Adipose tissue (tissue), 3 donors: ENCODE data around the gene FAM111B. TPM values are rescaled to one million over a fixed set of nuclear protein-coding genes. Genes with fewer than 3 reads are reported as not detected.

Source experiments
- H3K27ac ChIP-seq: one replicate; pipeline ENCODE4 v1.5.1; 2013; ENCODE audit warnings: low read depth, low read length
- WGBS, 3 donors: extraction: QIAGEN DNeasy Blood & Tissue Kit; methylation state at CpG; one replicate each; pipeline ENCODE4 v1.1.7; 2013; 5-methylcytosine and 5-hydroxymethylcytosine counted together
- polyA plus RNA-seq, 3 donors: library from polyadenylated mRNA; stranded (reverse); fragments of 200-250 nt; gene quantifications; one replicate each; pipeline ENCODE4 v1.2.3, GENCODE V29; 2013
- donor health status: healthy with polysubstance abuse.
- donor health status: Bipolar disorder and iron deficiency.
- donor health status: healthy.

The FAM111B gene
- polyA plus RNA-seq, 3 donors = 0.05 to 0.15 TPM; not detected in 1

DNA sequence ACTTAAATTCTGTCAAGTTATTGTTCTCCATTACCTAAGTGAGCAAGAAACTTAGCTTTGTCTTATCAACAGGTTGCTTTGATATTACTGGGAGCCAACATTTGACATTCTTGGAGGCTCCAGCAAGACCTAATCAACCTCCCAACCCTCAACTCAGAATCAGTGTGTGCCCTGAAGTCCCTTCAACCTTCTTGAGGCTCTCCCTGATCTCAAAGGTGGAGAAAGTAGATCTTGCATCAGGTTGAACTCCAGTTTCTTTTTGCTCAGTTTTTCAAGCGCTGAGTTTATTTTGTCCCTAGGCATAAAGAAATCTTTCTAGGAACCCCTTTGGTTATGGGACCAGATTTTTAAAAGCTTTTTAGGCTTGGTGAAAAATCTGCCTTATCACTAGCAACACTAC, 37.1 kb downstream of the FAM111B start:
- 81 to 92% (median 84%) methylated on average over 1 of the region's 1 CpG for WGBS, 3 donors
- peak overlapping the region; percentile 6 for H3K27ac ChIP-seq

DNA sequence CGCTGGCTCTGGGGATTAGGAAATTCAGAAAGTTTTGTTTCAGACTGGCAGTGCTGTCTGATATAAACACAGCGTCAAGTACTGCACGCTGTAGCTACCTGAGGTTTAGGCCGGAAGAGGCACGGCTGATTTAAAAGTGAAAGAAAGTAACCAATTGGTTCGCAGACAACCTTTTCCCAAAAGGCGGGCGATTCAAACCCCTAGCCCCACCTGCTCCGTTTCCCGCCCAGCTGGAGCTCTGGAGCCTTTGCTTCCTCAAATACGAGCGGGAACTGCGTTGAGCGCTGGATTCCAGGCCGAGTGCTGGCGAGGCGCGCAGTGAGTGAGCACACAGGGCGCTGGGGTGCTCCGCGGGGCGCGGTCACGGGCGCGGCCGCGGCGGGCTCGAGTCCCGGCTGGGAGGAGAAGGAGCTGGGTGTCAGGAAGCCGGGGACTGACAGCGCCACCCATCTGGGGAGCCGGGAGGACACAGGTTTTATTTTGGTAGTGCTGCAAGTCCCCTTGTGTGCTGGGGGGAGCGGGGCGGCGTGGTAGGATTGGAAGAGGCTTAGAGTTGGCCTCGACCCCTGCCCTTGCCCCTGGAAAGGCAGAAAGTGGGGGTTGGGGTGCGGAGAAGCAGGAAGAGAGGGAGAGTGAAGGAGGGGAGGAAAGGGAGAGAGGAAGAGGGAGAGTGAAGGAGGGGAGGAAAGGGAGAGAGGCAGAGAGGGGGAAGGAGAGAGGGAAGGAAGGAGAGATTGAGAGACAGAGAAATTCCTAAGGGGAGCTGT, 37.7 kb downstream of the FAM111B start:
- WGBS, 3 donors = 1 to 3% (median 1%) methylated on average over 39 of the region's 39 CpGs
- H3K27ac ChIP-seq = no peak overlapping the region

DNA sequence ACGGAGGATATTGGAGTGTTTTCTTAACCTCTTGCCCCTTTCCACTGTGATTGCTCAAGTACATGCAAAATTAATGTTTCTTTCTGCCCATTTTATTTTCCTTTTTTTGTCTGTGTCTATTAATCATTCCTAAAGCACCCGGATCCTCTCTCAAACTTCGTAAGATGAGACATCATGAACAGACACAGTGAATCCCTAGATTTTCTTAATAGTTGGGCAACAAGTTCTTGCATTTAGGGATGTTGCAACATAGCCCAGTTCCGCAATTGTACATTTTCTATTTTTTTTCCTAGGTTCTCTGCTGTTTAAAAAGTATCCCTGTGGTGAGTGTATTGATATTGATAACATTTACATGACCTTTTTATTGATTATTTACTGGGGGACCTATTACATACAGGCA, 38.5 kb downstream of the FAM111B start:
- H3K27ac ChIP-seq = no peak overlapping the region
- WGBS, 3 donors = 30 to 77% (median 38%) methylated on average over 4 of the region's 4 CpGs

DNA sequence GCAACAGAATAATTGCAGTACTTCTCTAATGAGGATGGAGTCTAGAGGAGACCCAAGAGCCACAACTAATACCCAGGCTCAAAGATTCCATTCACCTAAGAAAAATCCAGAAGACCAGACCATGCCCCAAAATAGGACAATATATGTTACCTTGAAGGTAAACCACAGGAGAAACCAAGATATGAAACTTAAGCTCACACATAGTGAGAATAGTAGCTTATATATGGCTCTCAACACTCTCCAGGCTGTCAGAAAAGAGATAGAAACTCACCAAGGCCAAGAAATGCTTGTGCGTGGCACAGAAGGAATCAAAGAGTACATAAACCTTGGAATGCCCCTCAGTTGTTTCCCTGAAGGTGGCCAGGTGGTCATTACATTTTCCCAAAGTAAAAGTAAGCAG, 44.7 kb downstream of the FAM111B start:
- 77 to 99% (median 94%) methylated on average over 1 of the region's 1 CpG for WGBS, 3 donors
- no peak overlapping the region for H3K27ac ChIP-seq

DNA sequence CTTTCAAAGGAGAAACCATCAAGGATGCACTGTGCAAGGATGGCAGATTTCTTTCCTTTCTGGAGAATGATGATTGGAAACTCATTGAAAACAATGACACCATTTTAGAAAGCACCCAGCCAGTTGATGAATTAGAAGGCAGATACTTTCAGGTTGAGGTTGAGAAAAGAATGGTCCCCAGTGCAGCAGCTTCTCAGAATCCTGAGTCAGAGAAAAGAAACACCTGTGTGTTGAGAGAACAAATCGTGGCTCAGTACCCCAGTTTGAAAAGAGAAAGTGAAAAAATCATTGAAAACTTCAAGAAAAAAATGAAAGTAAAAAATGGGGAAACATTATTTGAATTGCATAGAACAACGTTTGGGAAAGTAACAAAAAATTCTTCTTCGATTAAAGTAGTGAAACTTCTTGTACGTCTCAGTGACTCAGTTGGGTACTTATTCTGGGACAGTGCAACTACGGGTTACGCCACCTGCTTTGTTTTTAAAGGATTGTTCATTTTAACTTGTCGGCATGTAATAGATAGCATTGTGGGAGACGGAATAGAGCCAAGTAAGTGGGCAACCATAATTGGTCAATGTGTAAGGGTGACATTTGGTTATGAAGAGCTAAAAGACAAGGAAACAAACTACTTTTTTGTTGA, 45.4 kb downstream of the FAM111B start:
- no peak overlapping the region for H3K27ac ChIP-seq
- WGBS, 3 donors = 88 to 89% (median 89%) methylated on average over 8 of the region's 8 CpGs

DNA sequence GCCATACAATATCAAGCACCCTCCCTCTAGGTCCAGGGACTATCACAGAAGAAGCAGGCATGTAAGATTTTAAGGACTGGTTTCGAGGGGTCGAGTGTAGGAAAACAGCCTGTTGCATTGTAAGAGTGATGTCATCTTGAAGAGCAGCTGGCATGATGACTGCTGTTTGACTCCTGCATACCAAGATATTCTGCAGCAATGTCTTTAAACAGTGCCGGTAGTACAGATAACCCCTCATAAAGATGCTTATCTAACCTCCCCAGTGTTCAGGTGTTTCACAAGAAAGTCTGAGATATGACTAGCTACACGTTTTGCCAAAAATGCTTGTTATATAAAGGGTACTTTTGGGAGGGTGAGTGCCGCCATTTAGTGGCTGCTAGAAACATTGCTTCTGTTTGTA, 47.6 kb downstream of the FAM111B start:
- H3K27ac ChIP-seq = no peak overlapping the region
- WGBS, 3 donors = 80 to 85% (median 84%) methylated on average over 5 of the region's 5 CpGs

DNA sequence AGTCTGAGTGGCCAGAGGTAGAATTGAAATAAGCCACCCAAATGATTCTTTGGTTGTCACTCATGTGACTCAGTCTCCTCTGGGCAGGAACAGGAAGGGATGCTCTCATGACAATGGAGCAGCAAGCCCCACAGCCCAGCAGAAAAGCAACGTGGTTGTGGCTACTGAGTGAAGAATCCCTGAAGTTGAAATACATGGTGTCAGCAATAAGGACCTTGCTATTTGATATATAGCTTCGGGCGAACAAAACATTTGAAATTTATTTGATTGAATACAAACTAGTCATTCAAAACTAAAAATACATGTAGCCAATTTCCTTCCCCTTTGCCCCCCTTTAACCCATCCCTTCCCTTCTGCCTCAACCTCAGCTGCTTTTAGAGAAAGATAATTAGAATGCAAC, 50.4 kb downstream of the FAM111B start:
- WGBS, 3 donors = 45 to 72% (median 48%) methylated on average over 3 of the region's 3 CpGs

DNA sequence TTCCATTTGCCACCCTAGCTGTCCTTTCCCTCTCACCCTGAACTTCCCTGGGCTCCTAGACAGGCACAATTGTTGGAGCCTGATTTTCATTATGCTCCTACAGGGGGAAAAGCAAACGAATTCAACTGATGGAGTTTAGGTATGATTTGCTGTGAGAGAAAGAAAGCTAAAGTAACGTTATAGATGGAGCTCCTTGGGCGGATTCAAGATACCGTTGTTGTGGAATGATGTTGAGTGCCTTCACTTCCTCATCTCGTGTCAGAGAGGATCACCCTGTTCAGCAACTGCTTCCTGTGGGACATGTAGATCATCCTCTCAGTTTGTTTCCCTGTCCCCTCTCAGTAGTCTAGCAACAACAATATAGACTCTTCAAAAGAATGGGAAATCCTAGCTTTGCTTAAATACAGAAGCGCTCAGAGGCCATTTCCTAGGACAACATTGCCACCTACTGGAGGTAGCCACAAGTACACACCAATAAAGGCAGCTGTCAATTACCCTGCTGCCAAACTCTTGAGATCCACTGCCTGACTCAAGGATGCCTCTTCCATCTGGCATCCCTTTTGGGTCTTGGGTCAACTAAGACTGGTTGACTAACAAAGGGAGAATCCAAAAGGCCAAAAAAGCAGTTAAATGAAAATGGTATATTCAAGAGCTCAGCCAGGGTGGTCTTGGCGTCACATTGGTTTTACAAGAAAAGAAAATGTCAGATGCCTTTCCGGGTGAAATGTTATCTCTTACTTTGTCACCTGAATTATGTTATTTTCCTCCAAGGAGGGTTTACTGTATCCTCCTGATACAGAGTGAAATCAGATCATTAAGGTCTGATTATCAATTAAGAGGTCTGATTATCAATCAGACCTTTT, 51.4 kb downstream of the FAM111B start:
- 31 to 37% (median 34%) methylated on average over 8 of the region's 8 CpGs for WGBS, 3 donors
- no peak overlapping the region for H3K27ac ChIP-seq

More for the DNA sequence above, 50.4 kb downstream of the FAM111B start:
- no peak overlapping the region for H3K27ac ChIP-seq

DNA sequence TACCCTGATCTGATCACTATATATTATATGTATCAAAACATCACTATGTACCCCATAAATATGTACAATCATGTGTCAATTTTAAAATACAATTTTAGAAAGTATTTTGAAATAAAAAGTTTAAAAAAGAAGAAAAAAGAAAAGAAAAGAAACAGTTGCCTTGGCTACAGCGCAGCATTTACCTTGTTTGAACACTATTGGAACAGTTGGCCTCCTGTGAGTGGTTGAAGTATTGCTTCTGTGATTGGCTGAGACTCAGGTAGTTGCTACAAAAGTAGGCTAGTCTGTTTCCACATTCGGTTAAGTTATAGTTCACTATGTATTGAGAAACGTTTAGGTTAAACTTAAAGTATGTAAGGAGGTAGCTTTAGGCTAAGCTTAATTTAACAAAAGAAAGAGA, 57.0 kb downstream of the FAM111B start:
- 62 to 76% (median 63%) methylated on average over 3 of the region's 3 CpGs for WGBS, 3 donors

DNA sequence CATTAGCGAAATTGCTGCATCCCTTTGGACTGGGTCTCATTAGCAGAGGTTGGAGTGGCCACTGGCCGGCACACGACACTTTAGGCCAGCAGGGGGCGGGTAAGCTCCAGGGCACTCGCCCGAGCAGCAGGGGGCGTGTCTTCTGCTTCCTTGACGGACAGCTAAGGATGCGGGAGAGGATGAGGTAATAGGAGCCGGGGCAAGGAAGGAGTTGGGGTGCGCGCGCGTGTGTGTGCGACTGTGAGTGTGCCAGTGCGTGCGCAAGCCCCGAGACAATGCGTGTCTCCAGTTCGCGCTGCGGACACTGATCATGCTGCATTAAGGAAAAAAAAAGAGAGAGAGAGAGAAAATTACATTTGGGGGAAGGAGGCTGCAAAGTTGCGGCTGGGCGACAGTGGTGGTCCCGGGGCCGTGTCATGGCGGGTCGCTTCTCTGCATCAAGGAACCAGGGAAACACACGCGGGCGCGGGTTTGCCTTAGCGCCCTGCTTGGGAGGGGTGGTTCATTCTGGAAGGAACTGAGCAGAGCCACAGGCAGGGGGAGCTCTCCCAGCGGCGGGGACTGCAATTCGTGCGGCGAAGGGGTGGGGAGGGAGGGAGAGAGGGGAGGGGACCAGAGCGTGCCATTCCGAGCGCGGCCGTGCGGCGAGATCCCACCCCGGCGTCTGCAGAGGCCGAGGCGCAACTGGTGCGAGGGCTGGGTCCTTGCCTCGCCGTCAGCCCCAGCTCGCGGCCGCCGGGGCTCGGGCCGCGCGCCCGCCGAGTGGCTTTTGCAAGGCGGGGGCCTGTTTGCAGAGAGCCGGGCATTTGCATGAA, 64.7 kb downstream of the FAM111B start, which contains the start of gene DTX4:
Gene DTX4, plus strand, starts transcription at position 625 of the 815 bp plus-strand sequence. CDS start 464 bp downstream, outside the sequence.
- WGBS, 3 donors = 0 to 1% (median 0%) methylated on average over 63 to 64 of the region's 64 CpGs
- H3K27ac ChIP-seq = no peak within 1 kb of the TSS

More for the DNA sequence above, 57.0 kb downstream of the FAM111B start:
- no peak overlapping the region for H3K27ac ChIP-seq

DNA sequence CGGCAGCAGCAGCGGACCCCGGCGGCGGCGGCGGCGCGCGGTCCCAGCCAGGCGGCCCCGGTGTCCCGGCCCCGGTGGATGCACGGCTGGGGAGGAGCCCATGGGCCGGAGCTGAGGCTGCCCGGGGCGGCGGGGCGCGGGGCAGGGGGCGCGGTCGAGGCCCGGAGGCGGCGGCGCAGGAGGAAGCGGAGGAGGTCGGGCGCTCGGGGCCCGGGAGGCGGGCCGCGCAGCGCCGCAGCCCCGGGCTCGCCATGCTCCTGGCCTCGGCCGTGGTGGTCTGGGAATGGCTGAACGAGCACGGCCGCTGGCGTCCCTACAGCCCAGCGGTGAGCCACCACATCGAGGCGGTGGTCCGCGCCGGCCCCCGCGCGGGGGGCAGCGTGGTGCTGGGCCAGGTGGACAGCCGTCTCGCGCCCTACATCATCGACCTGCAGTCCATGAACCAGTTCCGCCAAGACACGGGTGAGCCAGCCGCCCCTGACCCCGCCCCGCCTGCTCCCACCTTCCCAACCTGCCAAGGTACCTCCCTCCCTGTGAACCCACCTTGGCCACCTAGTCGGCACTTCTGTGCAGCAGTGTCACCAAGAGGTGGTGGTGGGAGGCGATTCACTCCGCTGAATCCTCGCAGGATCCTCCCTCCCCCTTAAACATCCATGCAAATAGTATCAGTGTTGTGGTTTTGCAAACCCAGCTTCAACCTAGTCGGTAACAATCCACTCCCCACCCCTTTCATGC, 65.5 kb downstream of the FAM111B start:
- WGBS, 3 donors = 0 to 1% (median 1%) methylated on average over 43 to 70 of the region's 70 CpGs
- no peak overlapping the region for H3K27ac ChIP-seq

DNA sequence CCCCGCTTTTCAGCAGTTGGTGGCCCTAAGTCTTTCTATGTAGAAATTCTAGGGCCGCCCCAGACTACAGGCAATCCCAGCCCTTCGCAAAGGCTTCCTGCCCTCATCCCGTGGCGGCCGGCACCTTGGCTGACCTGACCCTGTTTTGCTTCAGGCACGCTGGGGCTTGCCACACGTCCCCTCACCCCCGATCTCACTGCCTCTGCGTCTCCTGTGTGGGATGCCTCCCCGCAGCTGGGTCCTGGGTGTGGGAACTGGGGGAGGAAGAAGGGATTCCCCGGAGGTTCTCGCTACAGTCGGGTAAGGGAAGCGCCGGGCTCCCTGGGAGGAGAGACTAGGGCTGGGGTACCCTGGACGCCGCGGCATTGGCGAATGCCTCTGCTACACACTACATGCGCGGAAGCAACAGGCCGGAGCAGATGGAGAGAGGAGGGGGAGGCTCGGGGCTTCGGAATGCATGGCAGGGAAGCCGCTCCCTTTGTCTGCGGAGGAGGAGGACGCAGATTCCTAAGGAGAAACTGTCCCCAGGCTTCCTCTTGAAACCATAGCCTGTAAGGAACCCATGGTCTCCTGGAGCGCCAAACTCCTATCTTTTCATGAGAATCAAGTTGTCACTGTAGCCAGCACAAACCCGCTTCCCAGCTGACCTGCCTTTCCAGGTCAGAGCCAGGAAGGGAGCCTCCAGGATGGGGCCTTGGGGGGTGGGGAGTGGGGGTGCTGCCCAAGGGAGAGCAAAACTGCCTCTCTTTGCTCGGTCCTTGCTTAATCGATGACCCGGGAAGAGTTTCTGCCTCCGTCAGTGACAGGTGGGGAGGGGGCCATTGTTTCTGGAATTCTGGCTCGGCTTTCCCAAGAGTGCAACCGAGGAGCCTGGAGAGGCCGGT, 66.3 kb downstream of the FAM111B start:
- no peak overlapping the region for H3K27ac ChIP-seq
- WGBS, 3 donors = 8 to 13% (median 11%) methylated on average over 37 of the region's 37 CpGs

DNA sequence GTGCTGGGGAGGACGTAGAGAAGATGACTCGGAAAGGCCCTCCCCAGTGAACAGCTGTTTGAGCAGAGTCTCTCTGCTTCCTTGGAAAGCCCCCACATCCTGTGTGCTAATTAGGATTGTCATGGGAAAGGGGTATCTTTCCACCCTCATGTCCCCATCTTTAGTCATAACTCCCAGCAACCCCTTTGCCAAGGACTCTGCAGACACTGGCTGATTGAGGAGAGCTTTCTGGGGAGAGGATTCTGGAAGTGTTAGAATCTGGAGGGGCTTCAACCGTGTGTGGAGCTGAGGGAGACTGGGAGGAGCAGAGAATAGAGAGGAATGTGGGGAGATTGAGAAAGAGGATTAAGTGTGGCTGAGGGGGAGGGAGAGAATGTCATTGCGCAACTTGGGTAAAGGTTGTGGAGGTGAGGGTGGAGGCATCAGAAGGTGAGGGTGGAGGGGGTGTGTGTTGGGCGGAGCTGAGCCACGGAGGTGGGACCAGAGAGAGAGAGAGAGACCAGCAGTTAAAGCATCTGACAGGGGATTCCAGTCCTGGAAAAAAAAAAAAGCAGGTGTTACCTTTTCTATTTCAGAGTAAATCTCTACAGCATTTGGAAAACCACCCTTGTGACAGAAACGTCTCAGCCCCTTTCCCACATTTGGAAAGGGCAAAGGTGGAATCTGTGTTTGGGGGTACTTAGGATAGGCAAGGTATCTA, 67.1 kb downstream of the FAM111B start:
- WGBS, 3 donors = 38 to 52% (median 39%) methylated on average over 7 of the region's 7 CpGs
- no peak overlapping the region for H3K27ac ChIP-seq

DNA sequence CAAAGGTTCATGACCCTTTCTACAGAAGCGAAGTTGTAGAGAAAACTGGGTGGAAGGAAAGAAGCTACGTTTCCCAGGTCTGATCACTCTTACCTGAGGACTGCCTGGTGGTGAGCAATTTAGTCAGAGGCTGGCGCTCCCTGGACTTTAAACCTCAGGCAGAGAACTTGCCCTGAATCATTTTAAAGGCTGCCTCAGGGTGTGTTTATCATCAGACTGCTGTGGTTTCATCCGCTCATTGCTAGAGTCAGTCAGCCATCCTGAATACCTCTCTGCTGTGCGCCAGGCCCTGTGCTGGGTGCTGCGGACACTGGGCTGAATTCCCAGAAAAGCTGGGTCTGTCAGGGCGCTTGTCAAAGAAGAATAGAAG, 67.6 kb downstream of the FAM111B start:
- no peak overlapping the region for H3K27ac ChIP-seq
- 67 to 83% (median 75%) methylated on average over 7 of the region's 7 CpGs for WGBS, 3 donors

DNA sequence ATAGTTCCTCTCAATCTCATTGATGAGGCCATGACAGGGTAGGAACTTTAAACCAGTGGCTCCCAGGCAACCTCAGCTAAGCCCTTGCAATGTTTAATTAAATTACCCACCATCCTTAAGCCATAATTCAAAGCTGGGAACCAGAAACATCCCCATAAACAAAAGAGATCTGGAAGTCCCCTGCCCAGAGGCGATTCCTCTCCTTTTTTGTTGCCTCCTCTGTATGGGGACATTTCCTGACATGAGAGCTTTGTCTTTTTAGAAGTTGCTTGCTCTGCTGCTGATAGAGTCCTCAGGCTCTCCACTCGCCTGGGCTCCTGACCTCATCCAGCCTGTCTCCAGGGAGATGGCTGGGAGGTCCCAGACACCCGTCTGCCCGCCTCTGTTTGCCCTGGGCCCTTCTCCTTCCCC, 68.1 kb downstream of the FAM111B start:
- no peak overlapping the region for H3K27ac ChIP-seq
- whole genome bisulfite sequencing, 3 donors = 46 to 86% (median 62%) methylated on average over 4 of the region's 4 CpGs

DNA sequence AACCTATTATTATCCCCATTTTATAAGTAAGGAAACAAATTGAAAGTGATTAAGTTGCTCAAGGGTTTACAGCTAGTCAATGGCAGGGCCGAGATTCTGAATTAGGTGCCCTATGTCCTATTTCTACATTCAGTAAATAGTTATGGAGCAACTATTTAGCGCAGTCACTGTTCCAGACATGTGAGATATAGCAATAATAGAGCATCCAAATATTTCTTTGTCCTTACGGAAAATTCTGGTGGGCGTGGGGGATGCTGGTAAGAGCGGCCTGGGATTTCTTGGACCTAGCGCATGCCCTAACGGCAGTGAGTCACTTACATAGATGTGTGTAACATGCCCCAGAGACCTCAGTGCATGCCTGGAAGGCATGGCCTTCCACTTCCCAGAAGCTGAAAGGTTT, 69.3 kb downstream of the FAM111B start:
- 70 to 81% (median 79%) methylated on average over 7 of the region's 7 CpGs for WGBS, 3 donors

More for the DNA sequence above, 69.3 kb downstream of the FAM111B start:
- H3K27ac ChIP-seq = no peak overlapping the region
